Endothelial cell of umbilical vein (primary cell): ENCODE results near the gene SNX24. TPM values are rescaled to one million over a fixed set of nuclear protein-coding genes. Genes with fewer than 3 reads are reported as not detected.

Experiments
- BruUV-seq: library from RNA; stranded (reverse); fragments of 400-500 nt; replicated peaks from 2 replicates; lab custom pipeline; 2021; lab: Mats Ljungman, UMichigan
- CTCF ChIA-PET: fragments of 300-600, 350-600 bp; sonication (Branson Sonifier 250); formaldehyde crosslinking; loops from one replicate; lab custom pipeline; 2021; ENCODE audit warnings: antibody characterized with exemption, inconsistent platforms; lab: Charles Lee
- POLR2A ChIA-PET: fragments of 300-600, 350-600 bp; sonication (Branson Sonifier 250); formaldehyde crosslinking; loops from one replicate; lab custom pipeline; 2021; ENCODE audit warnings: antibody characterized with exemption, inconsistent platforms; lab: Charles Lee
- DNase-seq: peaks from one replicate; pipeline ENCODE4 v3.0.0-alpha.2; 2011; ENCODE audit warnings: low read depth, low spot score
- FAIRE-seq: peaks from 2 replicates; lab custom pipeline; 2011; peaks lifted over from hg19 to GRCh38; lab: Jason Lieb, UNC
- H2AFZ ChIP-seq: 2 replicates; pipeline ENCODE4 v1.6.0; 2012; ENCODE audit warnings: low read depth, low read length, control low read depth, inconsistent platforms
- H3K27ac ChIP-seq: 2 replicates; pipeline ENCODE4 v1.5.1; 2011; ENCODE audit warnings: low read depth, mild to moderate bottlenecking, control low read depth, low read length, moderate library complexity; ENCODE audit not compliant: insufficient read depth
- H3K27me3 ChIP-seq, 2 experiments: 2 replicates each; pipeline versions ENCODE4 v1.6.0 to v1.6.1; 2011; ENCODE audit warnings: low read length in 2 of 2, mixed read lengths in 1 of 2; ENCODE audit not compliant: control insufficient read depth in 2 of 2, insufficient read depth in 2 of 2
- H3K36me3 ChIP-seq, 2 experiments: 2 replicates in 1 of 2; 3 replicates in 1 of 2; pipeline ENCODE4 v1.5.1; 2011; ENCODE audit warnings: low read length in 2 of 2, mild to moderate bottlenecking in 1 of 2, moderate library complexity in 1 of 2; ENCODE audit not compliant: control insufficient read depth in 2 of 2, insufficient read depth in 2 of 2; ENCODE audit errors: extremely low read depth in 1 of 2
- H3K4me1 ChIP-seq: 3 replicates; pipeline ENCODE4 v1.5.1; 2011; ENCODE audit warnings: mild to moderate bottlenecking, low read length; ENCODE audit not compliant: control insufficient read depth, insufficient read depth; ENCODE audit errors: extremely low read depth
- H3K4me2 ChIP-seq: 2 replicates; pipeline ENCODE4 v1.6.1; 2011; ENCODE audit warnings: low read length, control low read depth, mixed read lengths; ENCODE audit not compliant: insufficient read depth
- H3K4me3 ChIP-seq, 3 experiments: fragments of 200-600 bp in 1 of 3; sonication (generic), shearing (Covaris generic) in 1 of 3; replicated peaks in 1 of 3; 2 replicates each; pipeline ENCODE4 v1.5.1; 2011 to 2016; ENCODE audit warnings: control low read depth in 3 of 3, low read length in 3 of 3, mild to moderate bottlenecking in 2 of 3, inconsistent platforms in 1 of 3, low read depth in 1 of 3, moderate library complexity in 1 of 3; ENCODE audit not compliant: insufficient read depth in 1 of 3
- H3K79me2 ChIP-seq: 2 replicates; pipeline ENCODE4 v1.6.0; 2012; ENCODE audit warnings: low read length, inconsistent platforms; ENCODE audit not compliant: control insufficient read depth, insufficient read depth
- H3K9ac ChIP-seq: replicated peaks from 2 replicates; pipeline ENCODE3; 2011; ENCODE audit warnings: low read length, control low read depth; ENCODE audit not compliant: insufficient read depth; ENCODE audit errors: extremely low read depth
- H3K9me1 ChIP-seq: replicated peaks from 3 replicates; pipeline ENCODE4 v1.6.0; 2011; ENCODE audit warnings: mild to moderate bottlenecking, low read length; ENCODE audit not compliant: control insufficient read depth, insufficient read depth; ENCODE audit errors: extremely low read depth
- H3K9me3 ChIP-seq: replicated peaks from 2 replicates; pipeline ENCODE4 v1.5.1; 2012; ENCODE audit warnings: low read length, inconsistent platforms; ENCODE audit not compliant: control insufficient read depth, insufficient read depth
- H4K20me1 ChIP-seq: replicated peaks from 2 replicates; pipeline ENCODE3; 2011; ENCODE audit warnings: mild to moderate bottlenecking, low read length; ENCODE audit not compliant: control insufficient read depth, insufficient read depth; ENCODE audit errors: extremely low read depth
- EZH2 ChIP-seq: IDR thresholded peaks from 2 replicates; pipeline ENCODE4 v1.6.1; 2012; ENCODE audit warnings: borderline replicate concordance, low read depth, mild to moderate bottlenecking, moderate library complexity, low read length, inconsistent platforms; ENCODE audit not compliant: severe bottlenecking
- FOS ChIP-seq: IDR thresholded peaks from 2 replicates; pipeline ENCODE4 v1.6.1; 2011; ENCODE audit warnings: mild to moderate bottlenecking, low read length, moderate library complexity, borderline replicate concordance; ENCODE audit not compliant: insufficient read depth
- GATA2 ChIP-seq: IDR thresholded peaks from 2 replicates; pipeline ENCODE4 v1.7.0; 2011; ENCODE audit warnings: low read depth, mild to moderate bottlenecking, moderate library complexity, mixed read lengths, low read length; ENCODE audit not compliant: insufficient read length, insufficient read depth
- JUN ChIP-seq: IDR thresholded peaks from 2 replicates; pipeline ENCODE4 v1.6.1; 2011; ENCODE audit warnings: borderline replicate concordance, low read depth; ENCODE audit not compliant: insufficient read length, insufficient read depth
- MAX ChIP-seq: IDR thresholded peaks from 2 replicates; pipeline ENCODE4 v1.6.1; 2011; ENCODE audit not compliant: insufficient read depth, insufficient read length
- POLR2AphosphoS5 ChIP-seq: IDR thresholded peaks from 2 replicates; pipeline ENCODE4 v1.6.1; 2012; ENCODE audit warnings: low read depth, mild to moderate bottlenecking, control low read depth, low read length, moderate library complexity; ENCODE audit not compliant: insufficient read depth
- dilution Hi-C: fragments of 300-500 bp; cut with MboI; formaldehyde crosslinking; loops from one replicate; pipeline ENCODE4 v1.15.0; 2019; ENCODE audit warnings: low sequenced_read_pairs; ENCODE audit not compliant: extremely low pct_ligation_motif_present
- intact Hi-C: fragments of 100-400 bp; cut with micrococcal nuclease; formaldehyde crosslinking; loops from one replicate; pipeline ENCODE4 v1.10.0; 2022
- polyA plus RNA-seq, 4 experiments: library from polyadenylated mRNA; depleted of rRNA in 3 of 4; stranded (reverse) in 3 of 4; unstranded in 1 of 4; fragments of >200 nt; gene quantifications; 2 replicates each; pipeline versions ENCODE4 v1.2.1 to v1.2.3, GENCODE V29; 2011 to 2012; ENCODE audit warnings: missing spikeins in 1 of 4
- total RNA-seq: library from RNA; stranded (reverse); gene quantifications from 2 replicates; pipeline ENCODE4 v1.2.3, GENCODE V29; 2021
- TF ChIP-seq, protein P1 (sequence below), 2 donors: IDR thresholded peaks; 1 replicate in 1 of 2; 2 replicates in 1 of 2; pipeline ENCODE4 v1.5.1; 2011; ENCODE audit warnings: low read length in 2 of 2, mild to moderate bottlenecking in 2 of 2, moderate library complexity in 2 of 2, control low read depth in 1 of 2, inconsistent platforms in 1 of 2, low read depth in 1 of 2; ENCODE audit not compliant: insufficient read depth in 1 of 2; ENCODE audit errors: extremely low read depth in 1 of 2

Gene SNX24
- total and polyA plus RNA-seq, 2 donors (not counting 3 experiments of a cell fraction or from before 2014, with no cell fraction given) = 2.9 to 14.9 TPM

DNA sequence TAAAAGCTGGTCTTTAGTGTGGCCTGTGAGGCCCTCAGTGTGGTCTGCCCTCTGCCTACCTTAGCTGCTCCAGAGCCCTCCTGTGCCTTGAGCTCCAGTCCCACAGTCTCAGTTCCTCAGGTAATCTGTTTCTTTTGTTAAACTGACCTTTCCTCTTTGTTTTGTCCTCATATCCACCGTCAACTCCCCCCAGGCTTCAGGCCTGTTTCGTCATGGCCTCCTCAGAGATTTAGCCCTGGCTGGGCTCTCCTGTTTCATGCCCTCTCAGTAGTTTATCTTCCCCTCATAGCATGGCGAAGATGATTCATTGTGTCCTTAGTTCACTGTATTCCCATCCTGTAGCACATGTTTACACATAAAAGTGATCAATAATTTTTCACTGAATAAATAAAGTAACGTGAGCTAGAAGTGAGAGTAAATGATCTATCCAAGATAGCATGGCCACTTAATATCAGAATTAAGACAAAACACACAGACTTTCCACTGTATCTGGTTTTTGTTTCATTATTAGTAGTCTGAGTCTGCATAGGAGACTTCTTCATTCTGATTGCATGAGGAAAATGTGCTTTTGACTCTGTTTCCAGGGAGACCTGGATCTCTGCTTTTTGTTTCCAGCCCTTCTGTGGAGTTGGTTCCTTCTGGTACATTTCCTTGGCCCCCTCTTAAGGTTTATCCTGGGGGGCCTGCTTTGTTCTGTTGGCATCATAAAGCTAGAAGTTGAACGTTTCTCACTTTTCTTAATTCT, 70.5 kb downstream of the SNX24 start:
- no peaks in the 10 kb centered on the region for H3K4me1 ChIP-seq
- H3K9me1 ChIP-seq = no peaks in the 10 kb centered on the region
- no peak overlapping the region for H3K4me3 ChIP-seq
- no peaks in the 10 kb centered on the region for H3K79me2 ChIP-seq
- TF ChIP-seq FOS = no peak
- no peak overlapping the region for H2AFZ ChIP-seq
- BruUV-seq = no TSS peak
- no peak overlapping the region for H3K9ac ChIP-seq
- CTCF ChIA-PET = interaction anchor here (0.8 kb wide), 1 partner anchor 10 kb away, joined by 4 read pairs; no protein-coding TSS in a partner anchor
- H3K4me2 ChIP-seq = no peak overlapping the region
- H4K20me1 ChIP-seq = no peaks in the 10 kb centered on the region
- no peak overlapping the region for H3K27ac ChIP-seq
- FAIRE-seq (no peak), DNase-seq (no peak)
- no peaks in the 10 kb centered on the region for H3K27me3 ChIP-seq
- POLR2A ChIA-PET = no interaction called here
- intact Hi-C loops = no loop called here
- dilution Hi-C loops = no loop called here
- no peaks in the 10 kb centered on the region for H3K36me3 ChIP-seq
- H3K9me3 ChIP-seq = no peaks in the 10 kb centered on the region

GRCh38 chr5:122916490-122916889, 71.1 kb downstream of the SNX24 start:
- H3K36me3 ChIP-seq = no peaks in the 10 kb centered on the region
- TF ChIP-seq JUN = no peak
- TF ChIP-seq FOS = no peak
- TF ChIP-seq GATA2 = no peak
- no peak for TF ChIP-seq MAX
- no peak for TF ChIP-seq POLR2AphosphoS5
- TF ChIP-seq, protein P1, sequence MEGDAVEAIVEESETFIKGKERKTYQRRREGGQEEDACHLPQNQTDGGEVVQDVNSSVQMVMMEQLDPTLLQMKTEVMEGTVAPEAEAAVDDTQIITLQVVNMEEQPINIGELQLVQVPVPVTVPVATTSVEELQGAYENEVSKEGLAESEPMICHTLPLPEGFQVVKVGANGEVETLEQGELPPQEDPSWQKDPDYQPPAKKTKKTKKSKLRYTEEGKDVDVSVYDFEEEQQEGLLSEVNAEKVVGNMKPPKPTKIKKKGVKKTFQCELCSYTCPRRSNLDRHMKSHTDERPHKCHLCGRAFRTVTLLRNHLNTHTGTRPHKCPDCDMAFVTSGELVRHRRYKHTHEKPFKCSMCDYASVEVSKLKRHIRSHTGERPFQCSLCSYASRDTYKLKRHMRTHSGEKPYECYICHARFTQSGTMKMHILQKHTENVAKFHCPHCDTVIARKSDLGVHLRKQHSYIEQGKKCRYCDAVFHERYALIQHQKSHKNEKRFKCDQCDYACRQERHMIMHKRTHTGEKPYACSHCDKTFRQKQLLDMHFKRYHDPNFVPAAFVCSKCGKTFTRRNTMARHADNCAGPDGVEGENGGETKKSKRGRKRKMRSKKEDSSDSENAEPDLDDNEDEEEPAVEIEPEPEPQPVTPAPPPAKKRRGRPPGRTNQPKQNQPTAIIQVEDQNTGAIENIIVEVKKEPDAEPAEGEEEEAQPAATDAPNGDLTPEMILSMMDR (IDR thresholded peaks at IDR 0.05; ENCODE audit: extremely low read depth in 1 of 2, insufficient read depth in 1 of 2, low read depth in 1 of 2, low read length in 2 of 2) = no peak
- TF ChIP-seq EZH2 = no peak
- POLR2A ChIA-PET = no interaction called here
- H3K79me2 ChIP-seq = no peaks in the 10 kb centered on the region
- H4K20me1 ChIP-seq = no peaks in the 10 kb centered on the region
- H3K9ac ChIP-seq = no peak overlapping the region
- H3K9me1 ChIP-seq = no peaks in the 10 kb centered on the region
- no peak overlapping the region for H2AFZ ChIP-seq
- dilution Hi-C loops (no loop called here), intact Hi-C loops (no loop called here)
- FAIRE-seq (no peak), DNase-seq (no peak)
- CTCF ChIA-PET = no interaction called here
- H3K9me3 ChIP-seq = no peaks in the 10 kb centered on the region
- no peaks in the 10 kb centered on the region for H3K27me3 ChIP-seq
- no peak overlapping the region for H3K4me2 ChIP-seq
- H3K4me1 ChIP-seq = no peaks in the 10 kb centered on the region
- no peak overlapping the region for H3K4me3 ChIP-seq
- no peak overlapping the region for H3K27ac ChIP-seq
- no TSS peak for BruUV-seq
